GM19351 (cell line): ENCODE measurements around the gene MALT1.
A peak's percentile ranks its signal among the peaks of the same experiment; 100 is the strongest.
"Not testable (repeated sequence)": the region's sequence is repeated elsewhere in the genome, so short reads cannot be mapped to it uniquely, and the experiment has no call there.

ENCODE experiments used
- ATAC-seq: cut with Tn5 transposase; IDR thresholded peaks from one replicate; pipeline ENCODE4 v1.9.1; 2021; ENCODE audit warnings: mild to moderate bottlenecking, moderate library complexity; ENCODE audit not compliant: unreplicated experiment

The MALT1 gene, protein sequence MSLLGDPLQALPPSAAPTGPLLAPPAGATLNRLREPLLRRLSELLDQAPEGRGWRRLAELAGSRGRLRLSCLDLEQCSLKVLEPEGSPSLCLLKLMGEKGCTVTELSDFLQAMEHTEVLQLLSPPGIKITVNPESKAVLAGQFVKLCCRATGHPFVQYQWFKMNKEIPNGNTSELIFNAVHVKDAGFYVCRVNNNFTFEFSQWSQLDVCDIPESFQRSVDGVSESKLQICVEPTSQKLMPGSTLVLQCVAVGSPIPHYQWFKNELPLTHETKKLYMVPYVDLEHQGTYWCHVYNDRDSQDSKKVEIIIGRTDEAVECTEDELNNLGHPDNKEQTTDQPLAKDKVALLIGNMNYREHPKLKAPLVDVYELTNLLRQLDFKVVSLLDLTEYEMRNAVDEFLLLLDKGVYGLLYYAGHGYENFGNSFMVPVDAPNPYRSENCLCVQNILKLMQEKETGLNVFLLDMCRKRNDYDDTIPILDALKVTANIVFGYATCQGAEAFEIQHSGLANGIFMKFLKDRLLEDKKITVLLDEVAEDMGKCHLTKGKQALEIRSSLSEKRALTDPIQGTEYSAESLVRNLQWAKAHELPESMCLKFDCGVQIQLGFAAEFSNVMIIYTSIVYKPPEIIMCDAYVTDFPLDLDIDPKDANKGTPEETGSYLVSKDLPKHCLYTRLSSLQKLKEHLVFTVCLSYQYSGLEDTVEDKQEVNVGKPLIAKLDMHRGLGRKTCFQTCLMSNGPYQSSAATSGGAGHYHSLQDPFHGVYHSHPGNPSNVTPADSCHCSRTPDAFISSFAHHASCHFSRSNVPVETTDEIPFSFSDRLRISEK

DNA sequence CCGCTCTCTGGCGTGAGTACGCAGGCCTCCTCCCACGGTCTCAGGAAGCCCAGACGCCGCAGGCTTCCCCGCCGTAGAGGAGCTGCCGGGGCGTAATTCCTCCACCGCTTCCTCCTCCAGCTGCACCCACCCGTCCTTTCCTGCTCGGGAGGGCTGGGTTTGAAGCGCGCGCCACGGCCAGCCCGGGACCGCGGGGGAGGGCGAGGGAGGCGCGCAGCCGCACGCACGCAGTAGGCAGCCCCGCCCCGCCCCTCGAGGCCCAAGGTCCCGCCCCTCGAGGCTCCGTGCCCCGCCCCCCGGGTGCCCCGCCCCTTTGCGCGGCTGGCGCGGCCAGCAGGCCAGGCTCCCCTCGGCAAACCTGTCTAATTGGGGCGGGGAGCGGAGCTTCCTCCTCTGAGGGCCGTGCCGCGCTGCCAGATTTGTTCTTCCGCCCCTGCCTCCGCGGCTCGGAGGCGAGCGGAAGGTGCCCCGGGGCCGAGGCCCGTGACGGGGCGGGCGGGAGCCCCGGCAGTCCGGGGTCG lies at the start of gene MALT1:
Gene MALT1 (plus strand): TSS at position 355 of the 521 bp plus-strand sequence. CDS start 179 bp downstream, outside the sequence.
- peak; percentile 78 for ATAC-seq

DNA sequence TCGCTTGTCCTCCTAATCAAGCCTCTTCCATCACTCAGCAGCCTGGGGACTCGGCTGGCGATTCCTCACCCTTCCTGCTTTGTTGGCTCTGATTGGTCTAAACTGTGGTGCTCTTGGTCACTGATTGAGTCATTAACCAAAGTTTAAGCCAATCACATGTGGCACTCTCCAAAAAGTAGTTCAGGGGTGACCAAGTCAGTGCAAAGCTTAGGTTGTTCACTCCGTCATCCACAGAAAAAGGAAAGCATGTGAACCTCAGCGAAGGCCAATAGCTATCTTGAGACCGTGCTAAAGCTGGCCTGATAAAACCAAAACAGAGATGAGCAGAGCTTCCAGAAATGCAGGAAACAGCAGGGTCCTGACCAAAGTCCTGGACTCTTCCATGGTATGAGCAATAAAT lies 47.3 kb upstream of the MALT1 start:
- no peak for ATAC-seq

DNA sequence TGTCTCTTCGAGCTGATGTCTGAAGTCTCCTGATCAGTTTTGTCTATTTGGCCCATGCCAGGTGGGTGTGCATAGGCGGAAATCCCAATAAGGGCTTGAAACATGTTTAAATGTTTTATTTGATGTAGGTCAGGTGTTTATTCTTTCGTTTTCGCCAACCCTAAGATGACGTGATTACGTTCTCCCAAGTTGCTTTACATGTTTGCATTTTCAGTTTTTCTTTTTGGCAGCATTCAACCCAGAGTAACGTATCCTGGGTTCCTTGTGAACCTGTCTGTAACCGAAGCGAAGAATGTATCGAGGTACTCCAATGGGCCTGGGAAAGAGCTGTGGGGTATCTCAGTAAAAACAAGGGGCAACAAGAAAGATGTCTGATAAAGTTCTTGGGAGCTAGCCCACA lies 45.4 kb upstream of the MALT1 start:
- no peak for ATAC-seq

DNA sequence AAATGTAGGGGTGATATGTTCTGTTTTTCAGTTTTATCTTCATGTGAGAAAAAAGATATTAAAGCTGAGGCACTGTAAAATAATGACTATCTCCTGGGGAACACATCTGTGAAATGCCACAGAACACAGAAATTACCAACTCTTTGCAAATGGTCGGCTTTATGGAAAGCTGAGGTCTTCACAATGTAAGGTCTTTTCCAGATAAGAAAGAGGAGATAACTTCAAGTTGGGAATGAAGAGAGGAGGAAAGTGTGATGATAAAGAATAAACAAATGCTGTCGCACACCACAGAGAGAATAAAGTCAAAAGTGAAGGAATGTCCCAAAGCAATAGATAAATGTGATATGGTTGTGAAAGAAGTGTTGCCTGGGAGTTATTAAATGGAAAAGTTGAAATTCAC lies 41.2 kb upstream of the MALT1 start:
- no peak for ATAC-seq

DNA sequence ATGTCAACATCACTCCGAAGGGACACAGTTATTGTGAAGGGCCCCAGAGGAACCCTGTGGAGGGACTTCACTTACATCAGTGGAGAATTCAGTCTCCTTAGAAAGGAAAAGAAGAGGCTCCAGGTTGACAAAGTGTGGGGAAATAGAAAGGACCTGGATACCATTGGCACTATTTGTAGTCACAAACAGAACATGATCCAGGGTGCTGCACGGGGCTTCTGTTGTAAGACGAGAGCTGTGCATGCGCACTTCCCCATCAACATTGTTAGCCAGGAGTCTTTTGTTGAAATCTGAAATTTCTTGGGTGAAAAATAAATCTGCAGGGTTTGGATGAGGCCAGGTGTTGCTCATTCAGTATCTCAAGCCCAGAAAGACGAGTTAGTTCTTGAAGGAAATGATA lies 40.0 kb upstream of the MALT1 start:
- ATAC-seq: no peak

DNA sequence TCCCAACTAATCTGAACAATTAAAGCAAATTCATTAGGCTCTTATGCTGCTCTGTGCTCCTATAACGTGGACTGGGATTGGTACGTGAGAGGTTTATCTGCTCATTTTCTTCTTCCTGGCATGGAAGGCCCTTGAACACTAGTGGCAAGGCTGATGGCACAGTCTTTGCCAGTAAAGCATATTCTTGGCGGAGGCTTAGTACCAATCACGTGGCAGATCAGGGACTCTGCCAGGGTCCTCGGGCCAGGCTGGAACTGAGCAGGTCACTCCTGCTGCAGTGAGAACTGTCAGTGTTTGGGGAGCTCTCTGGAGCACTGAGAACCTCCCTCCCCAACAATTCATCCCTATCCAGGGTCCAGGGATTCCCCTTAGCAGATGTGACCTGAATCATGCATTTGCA lies 38.7 kb upstream of the MALT1 start:
- no peak for ATAC-seq

DNA sequence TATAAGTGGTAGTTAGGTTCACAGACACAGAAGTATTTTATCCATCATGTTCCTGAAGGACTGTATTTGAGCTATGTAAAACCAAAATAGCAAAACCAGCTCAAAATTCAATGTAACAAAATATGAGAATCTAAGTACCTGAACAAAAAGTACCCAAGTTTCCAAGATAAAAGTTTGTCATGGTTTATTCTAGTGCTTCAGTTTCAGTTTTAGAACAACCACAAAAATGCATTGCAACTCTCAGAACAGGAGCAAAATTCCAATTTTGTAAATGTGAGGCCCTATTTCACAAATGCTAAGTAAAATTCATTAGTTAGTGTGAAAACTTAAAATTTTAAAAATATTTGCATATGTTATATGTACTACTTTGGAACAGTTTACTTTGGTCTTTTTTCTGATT lies 37.4 kb upstream of the MALT1 start:
- ATAC-seq: no peak

DNA sequence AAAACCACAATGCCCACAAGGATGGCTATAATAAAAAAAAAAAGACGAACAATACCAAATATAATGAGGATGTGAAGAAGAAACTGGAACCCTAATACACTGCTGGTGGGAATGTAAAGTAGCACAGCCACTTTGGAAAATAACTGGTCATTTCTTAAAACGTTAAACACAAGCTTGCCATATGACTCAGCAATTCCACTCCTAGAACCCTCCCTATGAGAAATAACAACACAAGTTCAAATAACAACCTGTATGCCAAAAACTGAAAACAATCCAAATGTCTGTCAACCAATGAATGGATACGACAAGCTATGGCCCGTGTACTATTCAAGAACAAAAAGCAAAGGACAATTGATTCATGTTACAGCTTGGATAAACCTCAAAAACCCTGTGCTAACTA lies 35.4 kb upstream of the MALT1 start:
- no peak for ATAC-seq

DNA sequence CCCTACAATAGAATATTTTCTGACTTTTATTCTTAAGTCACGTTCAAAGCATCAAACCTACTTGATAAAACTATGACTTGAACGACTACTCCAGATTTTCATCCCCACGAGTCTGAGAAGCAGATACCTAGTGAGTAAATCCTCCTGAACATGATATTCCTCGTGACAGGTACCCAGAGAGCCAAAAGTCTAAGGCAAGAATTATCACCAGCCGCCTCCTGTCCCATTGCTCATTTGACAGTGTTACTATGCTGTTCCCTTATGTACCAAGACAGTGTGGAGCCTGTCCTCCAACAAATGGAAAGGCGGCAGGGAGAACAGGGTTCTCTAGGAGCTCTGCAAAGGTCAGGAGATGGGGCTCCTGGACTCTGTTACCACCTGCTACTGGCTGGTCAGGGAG lies 34.1 kb upstream of the MALT1 start:
- ATAC-seq: no peak

DNA sequence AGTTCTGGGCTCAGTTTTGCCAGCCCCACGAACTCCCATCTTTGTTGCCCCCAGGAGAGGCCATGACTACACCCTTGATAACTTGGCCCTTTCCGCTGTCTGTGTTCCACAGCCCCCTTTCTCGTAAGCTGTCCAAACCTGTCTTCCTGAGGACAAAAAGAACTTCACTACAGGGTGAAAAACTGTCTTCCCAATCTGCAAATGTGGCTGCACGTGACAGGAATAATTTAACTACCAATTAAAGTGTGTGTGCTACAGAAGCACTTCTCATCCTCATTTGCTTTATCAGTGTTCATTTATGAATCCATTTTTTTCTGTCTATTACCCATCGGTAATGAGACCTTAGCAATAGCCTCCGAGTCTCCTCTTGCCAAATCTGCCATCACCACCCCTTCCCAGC lies 33.3 kb upstream of the MALT1 start:
- no peak for ATAC-seq

DNA sequence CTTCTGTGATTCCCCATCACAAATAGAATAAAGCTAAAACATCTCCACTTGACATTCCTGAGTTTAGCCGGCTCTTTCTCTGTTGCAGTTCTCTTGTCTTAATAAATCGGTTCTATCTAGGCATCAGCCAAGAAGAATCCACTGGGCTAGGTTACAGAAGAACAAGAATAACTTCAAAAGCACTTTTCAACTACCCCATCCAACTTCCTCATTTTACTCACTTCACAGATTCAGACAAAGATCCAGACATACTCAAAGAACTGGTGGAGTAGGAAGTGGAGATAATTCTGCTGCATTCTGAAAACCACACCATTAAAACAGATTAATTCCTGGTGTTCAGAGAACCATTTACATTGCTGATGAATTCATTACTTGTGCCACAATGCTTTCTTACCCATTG lies 32.8 kb upstream of the MALT1 start:
- ATAC-seq: peak; percentile 72

DNA sequence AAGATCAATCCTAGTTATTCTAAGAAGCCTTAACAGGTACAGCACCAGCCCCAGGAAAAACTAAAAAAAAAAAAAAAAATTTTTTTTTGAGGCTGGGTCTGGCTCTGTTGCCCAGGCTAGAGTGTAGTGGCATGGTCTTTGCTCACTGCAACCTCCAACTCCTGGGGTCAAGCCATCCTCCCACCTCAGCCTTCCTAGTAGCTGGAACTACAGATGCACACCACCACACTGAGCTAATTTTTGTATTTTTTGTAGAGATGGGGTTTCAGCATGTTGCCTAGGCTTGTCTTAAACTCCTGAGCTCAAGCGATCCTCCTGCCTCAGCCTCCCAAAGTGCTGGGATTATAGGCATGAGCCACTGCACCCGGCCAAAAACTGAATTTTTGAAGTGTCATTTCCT lies 32.0 kb upstream of the MALT1 start:
- ATAC-seq: no peak

DNA sequence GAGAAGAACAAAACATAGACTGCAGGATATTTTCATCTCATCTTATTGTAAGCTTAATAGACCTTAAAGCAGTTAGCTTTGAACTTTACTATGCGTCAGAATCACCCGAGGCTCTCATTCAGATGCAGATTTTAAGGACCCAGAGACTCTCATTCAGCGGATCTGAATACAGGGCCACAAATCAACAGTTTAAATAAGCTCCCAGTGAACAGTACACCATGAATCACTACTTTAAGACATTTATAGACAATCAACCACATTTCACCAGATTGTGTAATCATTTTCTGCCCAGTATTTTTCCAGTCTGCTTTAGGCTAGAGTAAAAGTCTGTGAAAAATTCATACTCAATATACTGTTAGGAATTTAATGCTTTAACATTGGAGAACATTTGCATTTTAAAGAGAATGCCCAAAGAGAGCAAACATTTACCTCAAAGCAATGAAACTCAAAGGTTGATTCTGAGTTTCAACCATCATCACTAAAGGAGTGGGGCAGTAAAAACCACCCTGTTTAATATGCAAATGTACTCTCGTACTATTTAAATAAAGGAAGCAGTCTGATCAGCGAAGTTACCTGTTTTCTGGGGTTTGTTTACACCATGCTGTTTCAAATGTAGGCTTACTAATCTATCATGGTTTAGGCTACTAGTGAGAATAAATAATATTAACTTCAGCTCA lies 31.4 kb upstream of the MALT1 start:
- ATAC-seq: no peak

DNA sequence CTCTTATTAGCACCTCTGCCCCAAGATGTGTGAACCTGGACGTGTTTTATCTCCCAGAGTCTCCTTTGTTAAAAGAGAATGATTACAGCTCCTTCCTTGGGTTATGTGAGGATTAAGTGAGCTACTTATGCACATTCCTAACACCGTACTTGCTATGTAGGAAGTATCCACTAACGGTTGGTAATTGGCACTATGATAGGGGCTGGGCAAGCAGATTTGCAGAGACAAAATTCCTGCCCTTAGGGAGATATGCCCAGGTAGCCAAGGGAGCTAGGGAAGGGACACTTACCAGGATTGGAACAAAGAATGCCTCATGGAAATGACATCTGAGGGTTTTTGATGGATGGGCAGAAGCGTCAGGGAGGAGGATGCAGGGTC lies 30.8 kb upstream of the MALT1 start:
- no peak for ATAC-seq

DNA sequence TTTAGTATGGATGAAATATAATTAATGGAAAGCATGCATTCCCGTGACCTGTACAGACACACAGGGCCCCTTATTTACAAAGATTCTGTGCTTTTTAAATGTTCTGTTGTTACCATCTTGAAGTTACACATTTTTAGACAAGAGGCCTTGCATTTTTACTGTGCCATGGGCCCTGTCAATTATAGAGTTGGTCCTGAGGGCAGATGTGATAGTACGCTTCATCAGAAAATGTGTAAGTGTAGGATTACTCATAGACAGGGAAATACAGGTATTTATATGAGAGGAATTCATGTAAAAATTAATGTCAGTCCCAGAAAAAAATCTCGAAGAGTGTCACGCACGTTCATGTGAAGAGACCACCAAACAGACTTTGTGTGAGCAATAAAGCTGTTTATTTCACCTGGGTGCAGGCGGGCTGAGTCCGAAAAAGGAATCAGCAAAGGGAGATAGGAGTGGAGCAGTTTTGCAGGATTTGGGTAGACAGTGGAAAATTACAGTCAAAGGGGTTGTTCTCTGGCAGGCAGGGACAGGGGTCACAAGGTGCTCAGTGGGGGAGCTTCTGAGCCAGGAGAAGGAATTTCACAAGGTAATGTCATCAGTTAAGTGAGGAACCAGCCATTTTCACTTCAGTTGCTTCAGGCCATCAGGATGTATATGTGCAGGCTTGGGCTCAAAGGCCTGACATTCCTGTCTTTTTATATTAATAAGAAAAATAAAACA lies 30.2 kb upstream of the MALT1 start:
- no peak for ATAC-seq

DNA sequence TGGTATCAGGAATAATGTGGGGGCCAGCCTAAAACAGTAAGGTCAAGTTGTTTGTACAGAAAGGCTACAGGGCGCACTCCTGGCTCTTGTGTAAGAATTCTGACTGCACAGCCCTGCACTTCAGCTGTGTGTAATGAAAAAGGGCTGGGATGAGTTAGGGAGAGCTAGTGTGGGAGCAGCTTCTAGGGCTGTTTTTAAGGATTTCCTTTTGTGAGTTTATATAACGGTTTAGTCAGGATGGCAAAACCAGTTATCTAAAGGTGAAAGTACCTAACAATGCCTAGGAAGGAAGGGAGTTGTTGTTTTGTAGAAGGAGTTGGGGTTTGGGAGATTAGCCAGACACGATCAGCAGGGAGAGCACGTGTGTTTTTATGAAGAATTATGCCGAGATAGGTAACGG lies 27.7 kb upstream of the MALT1 start:
- ATAC-seq: not testable (repeated sequence)

DNA sequence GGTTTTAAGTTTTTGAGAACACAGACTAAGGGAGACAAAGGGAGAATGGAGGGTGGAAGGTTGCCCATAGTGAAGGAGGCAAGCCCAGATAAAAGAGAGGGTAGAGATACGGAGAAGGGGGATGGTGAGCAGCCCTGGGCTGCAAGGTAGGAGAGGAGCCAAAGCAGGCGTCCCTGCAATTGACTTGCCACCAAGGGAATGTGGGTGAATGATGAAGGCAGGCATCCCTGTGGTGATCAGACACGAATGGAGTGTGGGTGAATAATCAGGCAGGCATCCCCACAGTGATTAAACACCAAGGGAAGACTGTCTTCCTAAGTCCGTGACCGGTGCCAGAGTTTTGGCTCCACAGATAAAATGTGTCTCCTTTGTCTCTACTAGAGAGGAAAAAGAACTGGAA lies 25.9 kb upstream of the MALT1 start:
- no peak for ATAC-seq

DNA sequence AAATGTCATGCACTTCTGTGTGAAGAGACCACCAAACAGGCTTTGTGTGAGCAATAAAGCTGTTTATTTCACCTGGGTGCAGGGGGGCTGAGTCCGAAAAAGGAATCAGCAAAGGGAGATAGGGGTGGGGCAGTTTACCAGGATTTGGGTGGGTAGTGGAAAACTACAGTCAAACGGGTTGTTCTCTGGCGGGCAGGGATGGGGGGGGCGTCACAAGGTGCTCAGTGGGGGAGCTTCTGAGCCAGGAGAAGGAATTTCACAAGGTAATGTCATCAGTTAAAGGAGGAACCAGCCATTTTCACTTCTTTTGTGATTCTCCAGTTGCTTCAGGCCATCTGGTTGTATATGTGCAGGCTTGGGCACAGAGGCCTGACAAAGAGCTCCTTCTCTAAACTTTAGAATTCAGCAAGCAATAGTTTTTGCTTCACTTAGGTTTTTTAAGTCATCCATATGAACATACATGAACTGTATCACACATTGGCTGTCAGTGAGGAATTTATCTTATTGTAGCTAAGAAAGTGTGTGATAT lies 24.9 kb upstream of the MALT1 start:
- no peak for ATAC-seq

DNA sequence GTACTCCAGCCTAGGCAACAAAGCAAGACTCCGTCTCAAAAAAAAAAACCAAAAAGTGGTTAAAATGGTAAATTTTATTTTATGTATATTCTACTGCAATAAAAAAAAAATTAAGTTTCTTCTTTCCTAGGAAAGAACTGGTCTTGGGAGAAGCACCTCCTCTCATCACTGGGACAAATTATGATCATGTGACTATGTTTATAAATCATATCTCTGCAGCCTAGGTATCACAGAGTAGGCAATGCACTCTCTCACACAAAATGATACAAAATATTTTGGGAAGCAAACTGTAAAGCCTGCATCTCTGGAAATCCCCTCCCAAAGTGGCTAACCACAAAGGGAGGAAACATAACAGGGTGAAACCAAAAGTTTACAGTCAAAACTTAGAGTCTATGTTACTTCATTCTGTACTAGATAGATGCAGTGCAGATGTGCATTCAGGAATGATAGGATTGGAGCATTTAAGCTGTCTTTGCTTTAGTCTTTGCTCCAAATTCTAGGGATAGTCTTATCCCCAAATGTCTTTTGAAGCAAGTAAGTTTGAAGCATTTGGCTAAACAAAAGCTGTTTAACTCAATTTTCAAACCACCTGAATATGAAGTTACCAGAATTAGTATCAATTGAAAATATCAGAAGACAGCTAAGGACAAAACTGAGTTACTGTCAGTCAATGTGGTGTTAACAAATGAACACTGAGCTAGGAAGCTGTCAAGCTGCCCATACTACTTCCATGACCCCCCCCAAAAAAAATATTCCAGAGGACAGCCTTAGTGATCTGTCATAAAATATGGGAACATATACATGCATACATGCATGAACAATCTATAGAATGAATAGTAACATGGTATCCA lies 21.1 kb upstream of the MALT1 start:
- ATAC-seq: peak; percentile 82

DNA sequence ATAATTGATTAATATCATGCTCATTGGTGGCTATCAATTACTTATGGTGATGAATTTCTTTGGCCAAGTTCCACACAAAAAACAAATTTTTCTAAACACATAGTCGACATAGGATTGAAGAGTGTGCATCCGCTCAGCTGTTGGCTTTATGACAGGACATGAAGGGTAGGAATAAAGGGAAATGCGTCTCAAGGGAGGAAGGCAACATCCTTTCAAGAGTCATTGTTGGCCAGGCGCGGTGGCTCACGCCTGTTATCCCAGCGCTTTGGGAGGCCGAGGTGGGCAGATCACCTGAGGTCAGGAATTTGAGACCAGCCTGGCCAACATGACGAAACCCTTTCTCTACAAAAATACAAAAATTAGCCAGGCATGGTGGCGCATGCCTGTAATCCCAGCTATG lies 20.4 kb upstream of the MALT1 start:
- ATAC-seq: not testable (repeated sequence)
